Calu3 (cell line): Measurements from ENCODE around the gene KREMEN2. TPM values are rescaled to one million over a fixed set of nuclear protein-coding genes. Genes with fewer than 3 reads are reported as not detected.

Experiments used
- BruUV-seq: library from RNA; stranded (reverse); fragments of 400-500 nt; replicated peaks from 2 replicates; lab custom pipeline; 2021; lab: Mats Ljungman, UMichigan
- CTCF ChIA-PET: fragments of 300-600 bp; sonication (Branson Sonifier 250); formaldehyde crosslinking; loops from one replicate; lab custom pipeline; 2022; ENCODE audit warnings: antibody characterized with exemption; lab: Charles Lee
- DNase-seq: peaks from one replicate; pipeline ENCODE4 v3.0.0; 2022
- H3K27ac Mint-ChIP-seq: one replicate; pipeline ENCODE4 v1.8.0; 2022; ENCODE audit warnings: mixed read lengths; ENCODE audit not compliant: unreplicated experiment
- H3K27me3 Mint-ChIP-seq: one replicate; pipeline ENCODE4 v1.8.0; 2022; ENCODE audit warnings: mixed read lengths; ENCODE audit not compliant: unreplicated experiment
- H3K36me3 Mint-ChIP-seq: one replicate; pipeline ENCODE4 v1.8.0; 2022; ENCODE audit warnings: mild to moderate bottlenecking, moderate library complexity, mixed read lengths; ENCODE audit not compliant: insufficient read depth, unreplicated experiment
- H3K4me1 Mint-ChIP-seq: one replicate; pipeline ENCODE4 v1.8.0; 2022; ENCODE audit warnings: mild to moderate bottlenecking, low read depth, mixed read lengths; ENCODE audit not compliant: unreplicated experiment
- H3K4me3 Mint-ChIP-seq: one replicate; pipeline ENCODE4 v1.8.0; 2022; ENCODE audit warnings: mild to moderate bottlenecking, low read depth, moderate library complexity, mixed read lengths; ENCODE audit not compliant: unreplicated experiment
- H3K9me3 Mint-ChIP-seq: one replicate; pipeline ENCODE4 v1.8.0; 2022; ENCODE audit warnings: low read depth, mixed read lengths; ENCODE audit not compliant: unreplicated experiment
- intact Hi-C: fragments of 100-400 bp; cut with micrococcal nuclease; formaldehyde crosslinking; loops from one replicate; pipeline ENCODE4 v1.10.0; 2022; ENCODE audit not compliant: unreplicated experiment
- total RNA-seq: library from RNA; stranded (reverse); gene quantifications from 2 replicates; pipeline ENCODE4 v1.2.3, GENCODE V29; 2022
- TF ChIP-seq, protein P1 (sequence below): fragments of 200-600 bp; IDR thresholded peaks from one replicate; pipeline ENCODE4 v1.8.0; 2022; ENCODE audit warnings: antibody characterized with exemption; ENCODE audit not compliant: unreplicated experiment

Gene KREMEN2
- total RNA-seq, 1 experiment from 2014 or later = not detected

DNA sequence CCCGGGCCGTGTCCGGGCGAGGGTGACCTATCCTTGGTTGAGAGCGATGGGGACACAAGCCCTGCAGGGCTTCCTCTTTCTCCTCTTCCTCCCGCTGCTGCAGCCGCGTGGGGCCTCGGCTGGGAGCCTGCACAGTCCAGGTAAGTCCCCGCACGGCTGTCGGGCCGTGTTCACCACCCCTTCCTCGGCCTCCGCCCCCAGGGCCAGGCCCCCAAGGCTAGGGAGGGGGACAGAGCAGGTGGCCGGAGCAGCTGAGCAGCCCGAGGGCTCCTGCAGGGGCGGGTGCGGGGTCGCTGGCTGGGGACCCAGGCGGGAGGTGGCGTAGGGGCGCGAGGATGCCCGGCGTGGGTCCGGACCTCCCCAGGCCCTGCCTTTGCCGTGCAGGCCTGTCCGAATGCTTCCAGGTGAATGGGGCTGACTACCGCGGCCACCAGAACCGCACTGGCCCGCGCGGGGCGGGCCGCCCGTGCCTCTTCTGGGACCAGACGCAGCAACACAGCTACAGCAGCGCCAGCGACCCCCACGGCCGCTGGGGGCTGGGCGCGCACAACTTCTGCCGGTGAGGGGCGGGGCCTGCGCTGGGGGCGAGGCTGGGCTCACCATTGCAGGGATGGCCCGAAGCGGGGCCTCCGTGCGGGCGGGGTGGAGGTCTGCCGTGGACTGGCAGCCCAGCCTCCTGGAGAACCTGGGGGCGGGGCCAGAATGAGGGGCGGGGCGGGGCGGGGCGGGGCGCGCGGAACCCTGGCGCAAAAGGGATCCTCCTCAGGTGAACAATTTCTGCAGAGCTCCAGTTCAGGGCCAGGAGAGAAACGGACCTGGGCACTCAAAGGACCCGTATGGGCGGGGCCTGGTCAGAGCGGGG is 631 bp downstream of the KREMEN2 start:
- Mint-ChIP-seq H3K4me1 (peaks cover 15% of the 10 kb centered on the region), H3K36me3 (peaks cover 44% of the 10 kb centered on the region), H3K4me3 (peak overlapping the region; percentile 81), H3K27ac (peak overlapping the region; percentile 54), H3K27me3 (peaks cover 76% of the 10 kb centered on the region), H3K9me3 (no peaks in the 10 kb centered on the region)
- intact Hi-C loops = no loop called here
- BruUV-seq = no TSS peak
- DNase-seq = peak; percentile 81
- CTCF ChIA-PET = interaction anchor here (0.6 kb wide), 1 partner anchor 52 kb away, joined by 3 read pairs; no protein-coding TSS in a partner anchor
- TF ChIP-seq, protein P1, sequence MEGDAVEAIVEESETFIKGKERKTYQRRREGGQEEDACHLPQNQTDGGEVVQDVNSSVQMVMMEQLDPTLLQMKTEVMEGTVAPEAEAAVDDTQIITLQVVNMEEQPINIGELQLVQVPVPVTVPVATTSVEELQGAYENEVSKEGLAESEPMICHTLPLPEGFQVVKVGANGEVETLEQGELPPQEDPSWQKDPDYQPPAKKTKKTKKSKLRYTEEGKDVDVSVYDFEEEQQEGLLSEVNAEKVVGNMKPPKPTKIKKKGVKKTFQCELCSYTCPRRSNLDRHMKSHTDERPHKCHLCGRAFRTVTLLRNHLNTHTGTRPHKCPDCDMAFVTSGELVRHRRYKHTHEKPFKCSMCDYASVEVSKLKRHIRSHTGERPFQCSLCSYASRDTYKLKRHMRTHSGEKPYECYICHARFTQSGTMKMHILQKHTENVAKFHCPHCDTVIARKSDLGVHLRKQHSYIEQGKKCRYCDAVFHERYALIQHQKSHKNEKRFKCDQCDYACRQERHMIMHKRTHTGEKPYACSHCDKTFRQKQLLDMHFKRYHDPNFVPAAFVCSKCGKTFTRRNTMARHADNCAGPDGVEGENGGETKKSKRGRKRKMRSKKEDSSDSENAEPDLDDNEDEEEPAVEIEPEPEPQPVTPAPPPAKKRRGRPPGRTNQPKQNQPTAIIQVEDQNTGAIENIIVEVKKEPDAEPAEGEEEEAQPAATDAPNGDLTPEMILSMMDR = no peak

DNA sequence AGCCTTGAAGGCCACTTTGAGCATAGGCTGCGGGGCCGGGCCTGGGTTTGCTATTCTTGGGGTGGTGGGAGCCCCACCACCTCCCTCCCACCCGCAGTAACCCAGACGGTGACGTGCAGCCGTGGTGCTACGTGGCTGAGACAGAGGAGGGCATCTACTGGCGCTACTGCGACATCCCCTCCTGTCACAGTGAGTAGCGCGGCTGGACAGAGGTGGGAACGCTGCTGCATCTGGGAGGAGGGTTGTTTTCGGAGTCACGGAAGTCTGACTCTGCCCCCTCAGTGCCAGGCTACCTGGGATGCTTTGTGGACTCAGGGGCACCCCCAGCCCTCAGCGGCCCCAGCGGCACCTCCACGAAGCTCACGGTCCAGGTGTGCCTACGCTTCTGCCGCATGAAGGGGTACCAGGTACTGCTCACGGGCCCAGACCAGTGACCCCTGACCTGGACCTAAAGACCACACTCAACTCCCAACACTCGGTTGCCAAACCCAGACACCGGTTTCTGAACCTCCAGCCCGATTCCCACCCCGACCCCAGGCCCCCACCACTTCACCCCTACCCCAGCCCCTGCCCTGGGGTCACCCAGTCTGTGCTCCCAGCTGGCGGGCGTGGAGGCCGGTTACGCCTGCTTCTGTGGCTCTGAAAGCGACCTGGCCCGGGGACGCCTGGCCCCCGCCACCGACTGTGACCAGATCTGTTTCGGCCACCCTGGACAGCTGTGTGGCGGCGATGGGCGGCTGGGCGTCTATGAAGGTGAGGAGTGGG is 2.1 kb downstream of the KREMEN2 start:
- H3K36me3 Mint-ChIP-seq = peaks cover 53% of the 10 kb centered on the region
- no peaks in the 10 kb centered on the region for H3K9me3 Mint-ChIP-seq
- no peak overlapping the region for H3K4me3 Mint-ChIP-seq
- TF ChIP-seq, protein P1 = no peak
- H3K4me1 Mint-ChIP-seq = peaks cover 18% of the 10 kb centered on the region
- DNase-seq = no peak
- H3K27me3 Mint-ChIP-seq = peaks cover 62% of the 10 kb centered on the region
- BruUV-seq = no TSS peak
- CTCF ChIA-PET = no interaction called here
- no peak overlapping the region for H3K27ac Mint-ChIP-seq
- intact Hi-C loops = no loop called here

DNA sequence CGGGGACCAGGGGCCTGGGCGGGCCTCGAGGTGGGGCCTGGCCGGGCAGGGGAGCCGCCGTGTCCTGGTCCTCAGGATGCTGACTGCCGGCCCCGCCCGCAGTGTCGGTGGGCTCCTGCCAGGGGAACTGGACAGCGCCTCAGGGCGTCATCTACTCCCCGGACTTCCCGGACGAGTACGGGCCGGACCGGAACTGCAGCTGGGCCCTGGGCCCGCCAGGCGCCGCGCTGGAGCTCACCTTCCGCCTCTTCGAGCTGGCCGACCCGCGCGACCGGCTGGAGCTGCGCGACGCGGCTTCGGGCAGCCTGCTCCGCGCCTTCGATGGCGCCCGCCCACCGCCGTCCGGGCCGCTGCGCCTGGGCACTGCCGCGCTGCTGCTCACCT is 2.7 kb downstream of the KREMEN2 start:
- no TSS peak for BruUV-seq
- no peak overlapping the region for H3K4me3 Mint-ChIP-seq
- H3K4me1 Mint-ChIP-seq = peaks cover 22% of the 10 kb centered on the region
- CTCF ChIA-PET = interaction anchor here (0.8 kb wide), 1 partner anchor 9 kb away, joined by 4 read pairs; no protein-coding TSS in a partner anchor
- DNase-seq = peak; percentile 55
- H3K9me3 Mint-ChIP-seq = no peaks in the 10 kb centered on the region
- H3K27me3 Mint-ChIP-seq = peaks cover 56% of the 10 kb centered on the region
- H3K36me3 Mint-ChIP-seq = peaks cover 59% of the 10 kb centered on the region
- intact Hi-C loops = no loop called here
- no peak overlapping the region for H3K27ac Mint-ChIP-seq
- TF ChIP-seq, protein P1 = no peak

DNA sequence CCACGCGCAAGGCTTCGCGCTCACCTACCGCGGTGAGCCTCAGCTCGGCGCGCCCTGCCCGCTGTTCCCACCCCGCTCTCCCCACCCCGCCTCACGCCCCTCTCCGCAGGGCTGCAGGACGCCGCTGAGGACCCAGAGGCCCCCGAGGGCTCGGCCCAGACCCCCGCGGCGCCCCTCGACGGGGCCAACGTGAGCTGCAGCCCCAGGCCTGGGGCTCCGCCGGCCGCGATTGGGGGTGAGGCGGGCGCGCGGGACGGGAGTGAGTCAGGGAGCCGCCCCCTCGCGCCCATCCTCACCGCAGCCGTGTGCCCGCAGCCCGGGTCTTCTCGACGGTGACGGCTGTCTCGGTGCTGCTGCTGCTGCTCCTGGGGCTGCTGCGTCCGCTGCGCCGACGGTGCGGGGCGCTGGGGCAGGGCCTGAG is 3.1 kb downstream of the KREMEN2 start:
- intact Hi-C loops = no loop called here
- no TSS peak for BruUV-seq
- no peak overlapping the region for H3K4me3 Mint-ChIP-seq
- H3K9me3 Mint-ChIP-seq = no peaks in the 10 kb centered on the region
- peaks cover 52% of the 10 kb centered on the region for H3K27me3 Mint-ChIP-seq
- TF ChIP-seq, protein P1 = no peak
- H3K4me1 Mint-ChIP-seq = peaks cover 27% of the 10 kb centered on the region
- CTCF ChIA-PET = interaction anchor here (0.8 kb wide), 1 partner anchor 9 kb away, joined by 4 read pairs; no protein-coding TSS in a partner anchor
- H3K36me3 Mint-ChIP-seq = peaks cover 63% of the 10 kb centered on the region
- DNase-seq = no peak
- no peak overlapping the region for H3K27ac Mint-ChIP-seq
